SK-N-DZ (cell line): ENCODE measurements around the gene CCDC3.

ENCODE experiments used
- small RNA-seq, 2 experiments: library from RNA; depleted of rRNA; stranded (forward); fragments of <200 nt; gene quantifications; one replicate each; pipeline ENCODE3, GENCODE V24; 2014

The CCDC3 gene

Small RNAs within 50 kb of the gene (small RNA-seq; reads per million reads assigned to genes)
- 0 to 0.09 reads per million in 2 experiments for gene RNA5SP300
